ENCODE measurements around the gene UBE2B. TPM values are rescaled to one million over a fixed set of nuclear protein-coding genes. Genes with fewer than 3 reads are reported as not detected.

The UBE2B gene
- total and polyA plus RNA-seq, 8 donors, result 22.3 to 150 (median 72.5) TPM

- Histone ChIP-seq H3K9me3 (no peaks in the 10 kb centered on the region), H3K36me3 (no peaks in the 10 kb centered on the region), H3K4me3 (no peak overlapping the region), H3K27ac (no peak overlapping the region), H3K4me1 (peaks cover 27 to 36% (median 32%) of the 10 kb centered on the region in 4 donors), H3K27me3 (no peaks in the 10 kb centered on the region)
- intact Hi-C loops (cut with DNase I; ENCODE audit: low total_unique reads), result no loop called here
- no peak for DNase-seq
- 39 to 58% (median 49%) methylated on average over 3 of the region's 3 CpGs for WGBS, 5 donors
- TF ChIP-seq EP300 (IDR thresholded peaks at IDR 0.05) (no peak), POLR2A (IDR thresholded peaks at IDR 0.05) (no peak), POLR2AphosphoS5 (IDR thresholded peaks at IDR 0.05) (no peak), CTCF (IDR thresholded peaks at IDR 0.05) (no peak)
These were observed 68.9 kb downstream of the UBE2B start for GRCh38 chr5:134440201-134440755.

Other genes with a start within 250 kb of the UBE2B start
- gene SKP1, start 194.6 kb upstream of the UBE2B start, total RNA-seq, result 100 to 1,000 TPM in 3 of 5 donors, 10 to 100 TPM in 2; 18.1 to 163 (median 126) TPM
- 100 to 1,000 TPM; 233 to 590 (median 480) TPM for gene SKP1, start 194.6 kb upstream of the UBE2B start, polyA plus RNA-seq
- gene PPP2CA, start 145.5 kb upstream of the UBE2B start, total RNA-seq, result 100 to 1,000 TPM in 1 of 5 donors, 10 to 100 TPM in 4; 46.7 to 108 (median 76.5) TPM
- 10 to 100 TPM; 29.4 to 50.1 (median 33.7) TPM for gene PPP2CA, start 145.5 kb upstream of the UBE2B start, polyA plus RNA-seq
- gene CDKL3, start 4.4 kb upstream of the UBE2B start, total RNA-seq, result 1 to 10 TPM in 2 of 5 donors, not detected in 3; 6.8 to 8.2 TPM
- gene CDKL3, start 4.4 kb upstream of the UBE2B start, polyA plus RNA-seq, result 1 to 10 TPM; 1.4 to 1.7 (median 1.6) TPM
- 10 to 100 TPM in 3 of 5 donors, 1 to 10 TPM in 2; 2.0 to 44.3 (median 22.2) TPM for gene CDKN2AIPNL, start 40.3 kb downstream of the UBE2B start, total RNA-seq
- gene CDKN2AIPNL, start 40.3 kb downstream of the UBE2B start, polyA plus RNA-seq, result 10 to 100 TPM; 32.1 to 49.7 (median 40.9) TPM
- gene JADE2, start 154.1 kb downstream of the UBE2B start, total RNA-seq, result 100 to 1,000 TPM in 1 of 5 donors, 10 to 100 TPM in 4; 16.7 to 109 (median 47.3) TPM
- gene JADE2, start 154.1 kb downstream of the UBE2B start, polyA plus RNA-seq, result 10 to 100 TPM in 1 of 3 donors, 1 to 10 TPM in 2; 6.2 to 13.0 (median 6.6) TPM

All from stomach (tissue), 9 donors.